ENCODE results near the gene ATG16L1. TPM values are rescaled to one million over a fixed set of nuclear protein-coding genes. Genes with fewer than 3 reads are reported as not detected.

Gene ATG16L1
- total and polyA plus RNA-seq, 9 donors: 9.5 to 32.3 (median 20.0) TPM

- Histone ChIP-seq H3K9me3 (no peaks in the 10 kb centered on the region), H3K27ac (no peak overlapping the region), H3K4me3 (no peak overlapping the region), H3K27me3 (no peaks in the 10 kb centered on the region), H3K36me3 (no peaks in the 10 kb centered on the region), H3K4me1 (ENCODE audit: insufficient read depth) (no peaks in the 10 kb centered on the region)
- TF ChIP-seq EP300 (IDR thresholded peaks at IDR 0.05) (no peak), CTCF (IDR thresholded peaks at IDR 0.05) (no peak), POLR2A (IDR thresholded peaks at IDR 0.05) (no peak)
- WGBS, 3 donors: 88 to 90% (median 90%) methylated on average over 2 of the region's 2 CpGs
- intact Hi-C loops (cut with DNase I): no loop called here
- DNase-seq: no peak
These were observed 20.2 kb downstream of the ATG16L1 start for GRCh38 chr2:233271693-233272092.

GRCh38 chr2:233273120-233273519 is 21.6 kb downstream of the ATG16L1 start:
- H3K27me3 ChIP-seq: no peaks in the 10 kb centered on the region
- H3K9me3 ChIP-seq: no peaks in the 10 kb centered on the region
- H3K36me3 ChIP-seq: no peaks in the 10 kb centered on the region
- no peak overlapping the region for H3K4me3 ChIP-seq
- WGBS, 3 donors: 84 to 92% (median 91%) methylated on average over 6 of the region's 6 CpGs
- intact Hi-C loops (cut with DNase I): no loop called here
- H3K27ac ChIP-seq: no peak overlapping the region
- no peaks in the 10 kb centered on the region for H3K4me1 ChIP-seq (ENCODE audit: insufficient read depth)
- no peak for DNase-seq
- TF ChIP-seq CTCF (IDR thresholded peaks at IDR 0.05) (no peak), POLR2A (IDR thresholded peaks at IDR 0.05) (no peak), EP300 (IDR thresholded peaks at IDR 0.05) (no peak)

GRCh38 chr2:233275223-233275622 is 23.8 kb downstream of the ATG16L1 start:
- Histone ChIP-seq H3K4me3 (no peak overlapping the region), H3K27ac (no peak overlapping the region), H3K36me3 (no peaks in the 10 kb centered on the region), H3K9me3 (no peaks in the 10 kb centered on the region), H3K27me3 (no peaks in the 10 kb centered on the region), H3K4me1 (ENCODE audit: insufficient read depth) (no peaks in the 10 kb centered on the region)
- WGBS, 3 donors: 90 to 98% (median 93%) methylated on average over 4 of the region's 4 CpGs
- DNase-seq: no peak
- intact Hi-C loops (cut with DNase I): no loop called here
- TF ChIP-seq CTCF (IDR thresholded peaks at IDR 0.05) (no peak), EP300 (IDR thresholded peaks at IDR 0.05) (no peak)

- no peak for DNase-seq
- 91 to 95% (median 94%) methylated on average over 2 of the region's 2 CpGs for WGBS, 3 donors
- Histone ChIP-seq H3K27ac (no peak overlapping the region), H3K9me3 (no peaks in the 10 kb centered on the region), H3K36me3 (no peaks in the 10 kb centered on the region), H3K4me1 (ENCODE audit: insufficient read depth) (no peaks in the 10 kb centered on the region), H3K27me3 (no peaks in the 10 kb centered on the region), H3K4me3 (no peak overlapping the region)
- intact Hi-C loops (cut with DNase I): no loop called here
- TF ChIP-seq POLR2A (IDR thresholded peaks at IDR 0.05): no peak
- TF ChIP-seq EP300 (IDR thresholded peaks at IDR 0.05): no peak
- no peak for TF ChIP-seq CTCF (IDR thresholded peaks at IDR 0.05)
These were observed 27.4 kb downstream of the ATG16L1 start for GRCh38 chr2:233278921-233279320.

Measured in ovary (tissue), 9 donors.